Astrocyte (in vitro differentiated cells and primary cell): ENCODE measurements around the gene MAEA.

Experiments
- EZH2 ChIP-seq: IDR thresholded peaks from 2 replicates; pipeline ENCODE4 v1.6.1; 2012; ENCODE audit warnings: mild to moderate bottlenecking, low read length, inconsistent platforms; ENCODE audit not compliant: insufficient read depth
- TF ChIP-seq, protein P1 (sequence below): IDR thresholded peaks from 2 replicates; pipeline ENCODE4 v1.5.1; 2011; ENCODE audit warnings: low read depth, mild to moderate bottlenecking, inconsistent platforms, low read length, moderate library complexity; ENCODE audit not compliant: insufficient read depth

DNA sequence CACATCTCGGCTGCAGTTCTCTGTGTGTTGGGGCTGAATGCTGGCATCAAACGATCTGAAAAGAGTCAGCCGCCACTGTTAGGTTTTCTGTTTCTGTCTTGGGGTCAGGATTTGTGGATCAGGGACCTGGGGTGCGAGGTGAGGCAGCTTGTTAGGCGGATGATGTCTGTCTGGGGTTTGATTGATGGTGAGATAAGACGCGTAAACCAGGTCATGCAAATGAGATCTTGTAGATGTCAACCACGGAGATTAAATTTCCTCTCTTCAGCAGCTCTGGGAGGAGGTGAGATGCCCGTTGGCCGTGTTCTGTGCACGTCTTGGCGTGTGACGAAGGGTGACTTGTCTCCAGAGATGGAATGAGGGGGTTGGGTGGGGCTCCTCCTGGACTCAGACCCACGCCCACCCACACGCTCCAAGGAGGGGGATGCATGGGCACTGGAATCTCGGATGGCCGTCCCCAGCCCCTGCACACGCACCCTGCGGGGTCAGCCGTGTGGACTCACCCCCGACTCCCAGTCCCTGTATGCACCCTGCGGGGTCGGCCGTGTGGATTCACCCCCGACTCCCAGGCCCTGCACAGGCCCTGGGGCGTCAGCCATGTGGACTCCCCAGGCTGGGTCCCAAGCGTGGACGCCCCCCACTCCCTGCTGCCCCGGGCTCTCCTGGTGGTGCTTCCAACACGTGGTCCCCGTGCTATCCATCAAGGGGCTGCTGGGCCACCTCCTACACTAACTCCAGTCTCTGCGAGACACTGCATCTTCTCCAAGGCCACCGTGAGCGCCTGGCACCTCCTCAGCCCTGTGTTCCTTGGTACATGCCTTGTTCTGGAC lies 41.3 kb downstream of the MAEA start:
- no peak for TF ChIP-seq EZH2
- TF ChIP-seq, protein P1, sequence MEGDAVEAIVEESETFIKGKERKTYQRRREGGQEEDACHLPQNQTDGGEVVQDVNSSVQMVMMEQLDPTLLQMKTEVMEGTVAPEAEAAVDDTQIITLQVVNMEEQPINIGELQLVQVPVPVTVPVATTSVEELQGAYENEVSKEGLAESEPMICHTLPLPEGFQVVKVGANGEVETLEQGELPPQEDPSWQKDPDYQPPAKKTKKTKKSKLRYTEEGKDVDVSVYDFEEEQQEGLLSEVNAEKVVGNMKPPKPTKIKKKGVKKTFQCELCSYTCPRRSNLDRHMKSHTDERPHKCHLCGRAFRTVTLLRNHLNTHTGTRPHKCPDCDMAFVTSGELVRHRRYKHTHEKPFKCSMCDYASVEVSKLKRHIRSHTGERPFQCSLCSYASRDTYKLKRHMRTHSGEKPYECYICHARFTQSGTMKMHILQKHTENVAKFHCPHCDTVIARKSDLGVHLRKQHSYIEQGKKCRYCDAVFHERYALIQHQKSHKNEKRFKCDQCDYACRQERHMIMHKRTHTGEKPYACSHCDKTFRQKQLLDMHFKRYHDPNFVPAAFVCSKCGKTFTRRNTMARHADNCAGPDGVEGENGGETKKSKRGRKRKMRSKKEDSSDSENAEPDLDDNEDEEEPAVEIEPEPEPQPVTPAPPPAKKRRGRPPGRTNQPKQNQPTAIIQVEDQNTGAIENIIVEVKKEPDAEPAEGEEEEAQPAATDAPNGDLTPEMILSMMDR: no peak
